NT2/D1 (cell line): ENCODE data around the gene DNASE2.

Source experiments
- SUZ12 ChIP-seq: IDR thresholded peaks from 2 replicates; pipeline ENCODE4 v1.6.1; 2011; ENCODE audit not compliant: insufficient read length, insufficient read depth; ENCODE audit errors: extremely low read depth
- YY1 ChIP-seq: IDR thresholded peaks from 2 replicates; pipeline ENCODE4 v1.6.1; 2011; ENCODE audit not compliant: insufficient read length, insufficient read depth

DNA sequence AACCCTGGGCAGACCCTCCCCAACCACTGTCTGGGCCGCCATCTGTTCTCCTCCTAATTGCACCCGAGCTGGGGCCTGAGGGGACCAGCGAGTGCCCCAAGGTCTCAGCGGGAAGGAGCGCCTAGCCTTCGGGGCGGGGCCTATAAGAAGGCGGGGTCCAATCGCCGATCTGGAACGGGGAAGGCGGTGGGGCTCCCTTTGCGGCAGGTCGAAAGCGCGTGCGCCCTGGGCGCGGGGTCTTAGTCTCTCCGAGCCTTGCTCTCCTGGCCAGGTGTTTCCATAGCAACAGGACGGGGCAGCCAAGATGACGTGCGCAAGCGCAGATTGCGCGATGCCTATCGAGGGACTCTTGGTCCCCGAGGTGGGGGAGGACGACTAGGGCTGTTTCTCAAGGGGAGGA, 40.2 kb downstream of the DNASE2 start:
- TF ChIP-seq YY1 (no peak), SUZ12 (no peak)
